HEK293 (cell line): ENCODE results near the gene TMC6.

ENCODE experiments used
- CTCF ChIA-PET: fragments of 350-600 bp; formaldehyde crosslinking; extraction: SDS; loops from one replicate; lab custom pipeline; 2021; ENCODE audit warnings: antibody characterized with exemption; lab: Yijun Ruan, JAX
- POLR2A ChIA-PET: fragments of 300-600 bp; formaldehyde crosslinking; extraction: SDS; loops from one replicate; lab custom pipeline; 2020; ENCODE audit warnings: antibody characterized with exemption, inconsistent platforms; lab: Yijun Ruan, JAX
- H3K27ac ChIP-seq: fragments of 200-500 bp; sonication (Bioruptor generic); 2 replicates; pipeline ENCODE4 v1.5.1; 2014; ENCODE audit warnings: low read depth, low read length, control low read depth, inconsistent platforms; ENCODE audit errors: extremely low read depth
- H3K36me3 ChIP-seq, 2 experiments: fragments of 200-500 bp in 1 of 2; sonication (Bioruptor generic) in 1 of 2; 1 replicate in 1 of 2; 2 replicates in 1 of 2; pipeline ENCODE4 v1.5.1; 2014 to 2017; ENCODE audit warnings: inconsistent platforms in 2 of 2, low read length in 2 of 2; ENCODE audit not compliant: control insufficient read depth in 2 of 2, insufficient read depth in 1 of 2
- H3K4me1 ChIP-seq: fragments of 200-500 bp; sonication (Bioruptor generic); 2 replicates; pipeline ENCODE4 v1.5.1; 2014; ENCODE audit warnings: mild to moderate bottlenecking, low read length, inconsistent platforms; ENCODE audit not compliant: control insufficient read depth, insufficient read depth
- H3K4me3 ChIP-seq: 2 replicates; pipeline ENCODE4 v1.5.1; 2011; ENCODE audit warnings: low read depth, mild to moderate bottlenecking, control low read depth, low read length, moderate library complexity
- H3K9me3 ChIP-seq: fragments of 200-500 bp; sonication (Bioruptor generic); 2 replicates; pipeline ENCODE4 v1.5.1; 2014; ENCODE audit warnings: low read depth, low read length, inconsistent platforms; ENCODE audit not compliant: control insufficient read depth, insufficient read depth
- GLIS1 ChIP-seq: fragments of 450-650 bp; formaldehyde crosslinking; IDR thresholded peaks from 2 replicates; pipeline ENCODE4 v1.5.1; 2016; ENCODE audit warnings: missing biosample characterization, missing genetic modification characterization
- GLIS2 ChIP-seq: fragments of 450-650 bp; formaldehyde crosslinking; IDR thresholded peaks from 2 replicates; pipeline ENCODE4 v1.5.1; 2016; ENCODE audit warnings: missing biosample characterization, missing genetic modification characterization
- KLF1 ChIP-seq: fragments of 450-650 bp; formaldehyde crosslinking; IDR thresholded peaks from 2 replicates; pipeline ENCODE4 v1.5.1; 2016; ENCODE audit warnings: missing biosample characterization, missing genetic modification characterization
- SP7 ChIP-seq: fragments of 450-650 bp; formaldehyde crosslinking; IDR thresholded peaks from 2 replicates; pipeline ENCODE4 v1.5.1; 2016; ENCODE audit warnings: missing biosample characterization, missing genetic modification characterization
- ZIC2 ChIP-seq: fragments of 450-650 bp; formaldehyde crosslinking; IDR thresholded peaks from 2 replicates; pipeline ENCODE4 v1.5.1; 2016; ENCODE audit warnings: missing biosample characterization, missing genetic modification characterization
- ZNF555 ChIP-seq: fragments of 450-650 bp; formaldehyde crosslinking; conservative IDR thresholded peaks from 2 replicates; pipeline ENCODE4 v1.5.1; 2017; ENCODE audit warnings: missing biosample characterization, mild to moderate bottlenecking, missing genetic modification characterization, inconsistent platforms
- ZNF600 ChIP-seq: fragments of 450-650 bp; formaldehyde crosslinking; IDR thresholded peaks from 2 replicates; pipeline ENCODE4 v1.5.1; 2016; ENCODE audit warnings: missing biosample characterization, missing genetic modification characterization
- ZNF670 ChIP-seq: fragments of 450-650 bp; formaldehyde crosslinking; IDR thresholded peaks from 2 replicates; pipeline ENCODE4 v1.5.1; 2016; ENCODE audit warnings: missing biosample characterization, missing genetic modification characterization, low read depth
- ZNF843 ChIP-seq: fragments of 450-650 bp; formaldehyde crosslinking; IDR thresholded peaks from 2 replicates; pipeline ENCODE4 v1.5.1; 2016; ENCODE audit warnings: missing biosample characterization, missing genetic modification characterization
- TF ChIP-seq, protein P1 (sequence below): fragments of 450-650 bp; formaldehyde crosslinking; IDR thresholded peaks from 2 replicates; pipeline ENCODE4 v1.5.1; 2017; ENCODE audit warnings: missing biosample characterization, missing genetic modification characterization
- TF ChIP-seq, protein P2 (sequence below): fragments of 450-650 bp; formaldehyde crosslinking; IDR thresholded peaks from 2 replicates; pipeline ENCODE4 v1.5.1; 2017; ENCODE audit warnings: missing biosample characterization, mild to moderate bottlenecking, missing genetic modification characterization, moderate library complexity
- TF ChIP-seq, protein P3 (sequence below): fragments of 450-650 bp; formaldehyde crosslinking; IDR thresholded peaks from 2 replicates; pipeline ENCODE4 v1.5.1; 2016; ENCODE audit warnings: missing biosample characterization, missing genetic modification characterization

The TMC6 gene

DNA sequence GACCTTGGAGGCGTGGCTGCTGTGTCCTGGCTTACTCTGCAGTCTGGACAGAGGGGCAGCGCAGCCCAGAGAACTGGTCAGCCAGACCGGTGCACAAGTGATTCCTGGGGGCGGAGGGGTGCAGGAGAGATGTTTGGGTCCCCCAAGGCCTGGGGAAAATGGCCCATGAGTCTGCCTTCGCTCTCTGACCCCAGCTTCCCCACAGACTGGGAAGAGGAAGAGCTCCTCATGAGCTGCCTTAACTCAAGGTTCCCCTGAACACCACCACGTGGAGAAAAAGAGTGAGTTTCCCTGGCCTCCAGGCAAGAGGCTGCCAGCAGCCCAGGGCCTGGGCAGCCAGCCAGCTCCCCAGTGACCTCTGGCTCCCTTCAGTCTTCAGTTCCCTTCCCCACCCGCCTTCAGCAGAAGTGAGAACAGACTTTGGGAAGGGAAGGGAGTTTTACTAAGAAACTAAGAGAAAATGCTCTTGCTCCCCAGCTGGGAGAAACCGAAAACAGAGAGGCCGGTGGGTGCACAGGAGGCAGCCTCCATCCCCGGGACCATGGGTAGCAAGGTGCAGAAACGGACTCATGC is 15.7 kb upstream of the TMC6 start (continued):
- TF ChIP-seq, protein P1, sequence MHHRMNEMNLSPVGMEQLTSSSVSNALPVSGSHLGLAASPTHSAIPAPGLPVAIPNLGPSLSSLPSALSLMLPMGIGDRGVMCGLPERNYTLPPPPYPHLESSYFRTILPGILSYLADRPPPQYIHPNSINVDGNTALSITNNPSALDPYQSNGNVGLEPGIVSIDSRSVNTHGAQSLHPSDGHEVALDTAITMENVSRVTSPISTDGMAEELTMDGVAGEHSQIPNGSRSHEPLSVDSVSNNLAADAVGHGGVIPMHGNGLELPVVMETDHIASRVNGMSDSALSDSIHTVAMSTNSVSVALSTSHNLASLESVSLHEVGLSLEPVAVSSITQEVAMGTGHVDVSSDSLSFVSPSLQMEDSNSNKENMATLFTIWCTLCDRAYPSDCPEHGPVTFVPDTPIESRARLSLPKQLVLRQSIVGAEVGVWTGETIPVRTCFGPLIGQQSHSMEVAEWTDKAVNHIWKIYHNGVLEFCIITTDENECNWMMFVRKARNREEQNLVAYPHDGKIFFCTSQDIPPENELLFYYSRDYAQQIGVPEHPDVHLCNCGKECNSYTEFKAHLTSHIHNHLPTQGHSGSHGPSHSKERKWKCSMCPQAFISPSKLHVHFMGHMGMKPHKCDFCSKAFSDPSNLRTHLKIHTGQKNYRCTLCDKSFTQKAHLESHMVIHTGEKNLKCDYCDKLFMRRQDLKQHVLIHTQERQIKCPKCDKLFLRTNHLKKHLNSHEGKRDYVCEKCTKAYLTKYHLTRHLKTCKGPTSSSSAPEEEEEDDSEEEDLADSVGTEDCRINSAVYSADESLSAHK (tag by site-specific recombination) = peak; percentile 92
- TF ChIP-seq, all 188 proteins: peak for 8

DNA sequence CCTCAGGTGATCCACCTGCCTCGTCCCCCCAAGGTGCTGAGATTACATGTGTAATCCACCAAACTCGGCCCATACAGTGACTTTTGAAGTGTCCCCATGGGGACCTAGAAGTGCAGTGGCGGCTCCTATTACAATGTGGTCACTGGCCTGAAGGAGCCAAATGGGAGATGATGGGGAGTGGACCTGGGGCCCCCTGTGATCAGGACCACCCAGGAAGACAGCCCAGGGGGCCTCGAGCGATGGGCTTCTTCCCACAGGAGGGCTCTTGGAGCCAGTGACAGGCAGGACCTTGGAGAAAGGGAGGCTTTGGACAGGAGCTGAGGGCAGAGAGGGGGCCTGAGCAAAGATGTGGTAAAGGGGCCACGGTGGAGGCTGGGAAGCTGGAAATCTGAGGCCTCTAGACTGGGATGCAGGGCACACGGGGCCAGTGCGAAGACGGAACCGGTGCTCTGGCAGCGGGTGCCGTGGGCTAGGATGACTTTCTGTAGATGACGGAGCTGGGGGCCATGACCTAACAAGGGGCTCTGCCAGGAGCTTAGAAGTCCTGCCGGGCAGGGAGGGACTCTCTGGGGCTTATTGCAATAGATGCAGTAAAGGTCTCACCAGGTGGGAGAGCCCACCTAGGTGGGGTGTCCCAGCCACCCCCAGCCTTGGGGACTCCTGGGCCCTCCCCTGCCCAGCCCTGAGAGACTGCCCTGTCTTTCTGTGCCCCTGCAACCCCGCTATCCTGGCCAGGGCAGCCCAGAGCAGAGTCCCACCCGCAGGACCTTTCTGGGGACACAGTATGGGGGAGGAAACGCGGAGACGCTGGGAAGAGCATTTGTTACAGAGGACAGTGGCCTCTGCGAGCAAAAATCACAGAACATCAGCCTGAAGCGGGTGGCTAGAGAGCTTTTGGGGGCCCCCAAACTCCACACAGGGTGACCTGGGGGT is 14.9 kb upstream of the TMC6 start:
- TF ChIP-seq ZNF843 (tag by site-specific recombination) (no peak), ZIC2 (tag by site-specific recombination) (peak; percentile 32; the same call in 1 of the 2 replicates), SP7 (tag by site-specific recombination) (no peak), ZNF600 (tag by site-specific recombination) (no peak), GLIS1 (tag by site-specific recombination) (peak; percentile 85), ZNF555 (tag by site-specific recombination) (no peak), GLIS2 (tag by site-specific recombination) (0 out of 2 replicates have a peak, but pooled peaks have one; percentile 19)
- no peaks in the 10 kb centered on the region for H3K9me3 ChIP-seq
- CTCF ChIA-PET = interaction anchor here (0.6 to 2.3 kb wide), 13 partner anchors 10 to 217 kb away, joined by 3 to 8 read pairs (median 4); partner anchors contain the start of gene TK1
- H3K27ac ChIP-seq = no peak overlapping the region
- POLR2A ChIA-PET = interaction anchor here (1.1 to 2.3 kb wide), 6 partner anchors 26 to 43 kb away, joined by 4 to 21 read pairs (median 9); partner anchors contain the start of genes AFMID and TK1
- H3K4me1 ChIP-seq = peaks cover 4% of the 10 kb centered on the region
- no peaks in the 10 kb centered on the region for H3K36me3 ChIP-seq
- no peak overlapping the region for H3K4me3 ChIP-seq

DNA sequence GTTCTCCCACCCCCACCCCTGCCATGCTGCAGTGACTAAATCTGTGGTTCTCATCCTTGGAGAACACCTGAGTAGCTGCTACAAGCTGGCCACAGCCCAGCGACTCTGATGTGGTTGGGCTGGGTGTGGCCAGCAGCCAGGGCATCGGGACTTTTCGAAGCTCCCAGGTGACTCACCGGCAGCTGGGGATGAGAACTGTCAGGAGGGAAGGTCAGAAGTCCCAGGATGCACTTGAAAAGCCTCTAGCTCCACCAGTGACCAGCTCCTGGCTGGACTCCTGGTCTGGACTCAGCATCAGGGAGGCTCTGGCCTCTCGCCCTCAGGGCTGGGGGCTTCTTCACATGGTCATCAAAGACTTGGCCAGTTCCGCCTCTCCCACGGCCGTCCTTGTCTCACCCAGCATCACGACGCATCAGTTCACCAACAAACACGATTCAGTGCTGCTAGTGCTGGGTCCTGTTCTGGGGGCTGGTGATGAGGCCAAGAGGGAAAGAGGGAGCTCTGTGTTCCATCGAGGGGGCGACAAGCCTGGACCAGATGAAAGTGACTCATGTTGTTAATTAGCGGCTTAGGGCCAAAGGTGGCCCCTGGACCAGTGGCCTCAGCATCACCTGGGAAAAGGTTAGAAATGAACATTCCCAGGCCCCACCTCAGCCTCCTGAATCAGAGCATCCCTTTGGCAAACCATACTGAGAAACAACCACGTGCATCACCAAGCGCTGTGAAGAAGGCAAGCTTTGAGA is 13.7 kb upstream of the TMC6 start:
- Histone ChIP-seq H3K27ac (no peak overlapping the region), H3K36me3 (no peaks in the 10 kb centered on the region), H3K4me1 (peaks cover 4% of the 10 kb centered on the region), H3K4me3 (no peak overlapping the region), H3K9me3 (no peaks in the 10 kb centered on the region)
- TF ChIP-seq, protein P1 (tag by site-specific recombination) = no peak
- peak; percentile 31; the same call in 1 of the 2 replicates for TF ChIP-seq KLF1 (tag by site-specific recombination)
- no peak for TF ChIP-seq ZNF670 (tag by site-specific recombination)
- TF ChIP-seq, protein P2, sequence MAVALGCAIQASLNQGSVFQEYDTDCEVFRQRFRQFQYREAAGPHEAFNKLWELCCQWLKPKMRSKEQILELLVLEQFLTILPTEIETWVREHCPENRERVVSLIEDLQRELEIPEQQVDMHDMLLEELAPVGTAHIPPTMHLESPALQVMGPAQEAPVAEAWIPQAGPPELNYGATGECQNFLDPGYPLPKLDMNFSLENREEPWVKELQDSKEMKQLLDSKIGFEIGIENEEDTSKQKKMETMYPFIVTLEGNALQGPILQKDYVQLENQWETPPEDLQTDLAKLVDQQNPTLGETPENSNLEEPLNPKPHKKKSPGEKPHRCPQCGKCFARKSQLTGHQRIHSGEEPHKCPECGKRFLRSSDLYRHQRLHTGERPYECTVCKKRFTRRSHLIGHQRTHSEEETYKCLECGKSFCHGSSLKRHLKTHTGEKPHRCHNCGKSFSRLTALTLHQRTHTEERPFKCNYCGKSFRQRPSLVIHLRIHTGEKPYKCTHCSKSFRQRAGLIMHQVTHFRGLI (tag by site-specific recombination) = peak; percentile 99
- TF ChIP-seq, protein P3, sequence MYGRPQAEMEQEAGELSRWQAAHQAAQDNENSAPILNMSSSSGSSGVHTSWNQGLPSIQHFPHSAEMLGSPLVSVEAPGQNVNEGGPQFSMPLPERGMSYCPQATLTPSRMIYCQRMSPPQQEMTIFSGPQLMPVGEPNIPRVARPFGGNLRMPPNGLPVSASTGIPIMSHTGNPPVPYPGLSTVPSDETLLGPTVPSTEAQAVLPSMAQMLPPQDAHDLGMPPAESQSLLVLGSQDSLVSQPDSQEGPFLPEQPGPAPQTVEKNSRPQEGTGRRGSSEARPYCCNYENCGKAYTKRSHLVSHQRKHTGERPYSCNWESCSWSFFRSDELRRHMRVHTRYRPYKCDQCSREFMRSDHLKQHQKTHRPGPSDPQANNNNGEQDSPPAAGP (tag by site-specific recombination) = 0 out of 2 replicates have a peak, but pooled peaks have one; percentile 15
- ChIA-PET CTCF (interaction anchor here (1.2 to 2.5 kb wide), 7 partner anchors 11 to 108 kb away, joined by 5 to 15 read pairs (median 5); partner anchors contain the start of gene TK1), POLR2A (interaction anchor here (0.7 to 2.0 kb wide), 8 partner anchors 12 to 184 kb away, joined by 3 to 21 read pairs (median 3); partner anchors contain the start of genes AFMID, TK1, TMC6 and TMC8)
